ENCODE measurements around the gene SNCAIP.

SNCAIP gene

DNA sequence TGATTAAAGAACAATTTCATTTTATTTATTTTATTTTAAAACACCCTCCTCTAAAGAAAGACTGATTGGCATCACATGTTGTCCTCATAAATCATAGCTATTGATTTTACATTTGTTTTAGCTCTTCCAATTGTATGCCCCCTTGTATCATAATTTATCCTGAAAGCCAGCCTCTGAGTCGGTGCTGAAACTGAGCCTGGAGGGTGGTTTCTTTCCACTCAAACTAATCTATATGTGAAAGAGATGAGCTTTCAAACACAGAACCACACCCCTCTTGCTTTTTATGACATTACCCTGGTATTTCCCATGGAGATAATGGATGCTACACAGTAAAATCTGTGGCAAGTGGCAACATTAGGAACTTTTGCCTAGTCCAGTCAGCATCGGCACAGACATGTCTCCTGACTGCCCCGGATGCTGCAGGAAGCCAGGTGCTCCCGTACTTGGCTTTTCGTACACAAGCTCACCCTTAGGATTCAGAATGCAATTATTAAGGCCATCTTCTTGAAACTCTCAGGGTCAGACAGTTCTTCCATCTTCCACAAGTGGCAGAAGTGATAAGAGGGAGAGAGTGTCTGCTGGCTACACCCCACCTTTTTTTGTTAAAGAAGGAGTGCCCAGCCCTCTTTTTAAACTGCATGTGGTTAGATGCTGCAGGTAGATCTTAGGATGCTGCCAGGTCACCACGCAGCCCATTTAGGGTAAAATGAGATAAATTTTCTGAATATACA lies 91.1 kb downstream of the SNCAIP start:
- no peak overlapping the region for H2AFZ ChIP-seq (ENCODE audit: insufficient read depth, low read length, poor library complexity)
- no CpG with 5 or more reads among the region's 6 CpGs for whole genome bisulfite sequencing (ENCODE audit: extremely low coverage, insufficient coverage, insufficient read length)

DNA sequence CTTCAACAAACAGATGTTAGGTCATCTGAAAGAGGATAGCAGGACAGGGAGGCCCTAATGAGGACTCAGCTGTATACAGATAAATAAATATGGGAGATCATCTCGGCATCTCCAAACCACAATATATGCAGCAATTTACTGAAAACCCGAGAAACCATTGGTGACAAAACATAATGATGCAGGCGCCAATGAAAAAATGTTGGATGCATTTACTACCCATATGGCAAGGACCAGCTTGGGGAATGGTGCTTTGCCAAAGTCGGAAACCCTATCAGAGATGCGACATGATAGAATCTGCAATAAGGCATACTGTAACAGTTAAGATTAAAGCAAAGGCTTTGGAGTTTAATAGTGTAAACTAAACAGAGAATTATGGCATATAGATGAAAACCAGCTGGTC lies 92.0 kb downstream of the SNCAIP start:
- Histone ChIP-seq H2AK5ac (ENCODE audit: low read length) (no peak overlapping the region), H4K12ac (ENCODE audit: low read depth, low read length) (no peak overlapping the region), H3K79me2 (ENCODE audit: control insufficient read depth, insufficient read depth, low read length, poor library complexity) (no peaks in the 10 kb centered on the region), H3K27ac (ENCODE audit: low read depth, low read length) (no peak overlapping the region), H2BK12ac (ENCODE audit: low read length) (no peak overlapping the region), H3K9ac (ENCODE audit: low read length) (no peak overlapping the region), H3K4ac (ENCODE audit: low read depth, low read length) (no peak overlapping the region), H3K4me2 (ENCODE audit: low read length) (no peak overlapping the region), H3K4me1 (ENCODE audit: control insufficient read depth in 1 of 2, insufficient read depth in 2 of 2, low read length in 2 of 2) (no peaks in the 10 kb centered on the region), H3K23ac (ENCODE audit: low read length) (no peak overlapping the region), H3K4me3 (ENCODE audit: low read depth, low read length) (no peak overlapping the region), H3K14ac (ENCODE audit: low read length) (no peak overlapping the region), H3K27me3 (ENCODE audit: insufficient read depth, low read length) (no peaks in the 10 kb centered on the region), H3K79me1 (ENCODE audit: low read length) (no peaks in the 10 kb centered on the region), H3K18ac (ENCODE audit: low read length) (no peak overlapping the region), H2BK5ac (ENCODE audit: low read depth, low read length, poor library complexity) (no peak overlapping the region), H4K91ac (ENCODE audit: low read depth, low read length) (no peak overlapping the region), H3K36me3 (ENCODE audit: control insufficient read depth in 1 of 2, insufficient read depth in 2 of 2, low read length in 2 of 2) (no peaks in the 10 kb centered on the region), H3K9me3 (ENCODE audit: insufficient read depth, low read depth, low read length) (no peaks in the 10 kb centered on the region), H2AFZ (ENCODE audit: insufficient read depth, low read length, poor library complexity) (no peak overlapping the region), H4K8ac (ENCODE audit: low read depth, low read length) (no peak overlapping the region), H2BK120ac (ENCODE audit: insufficient read depth, low read length, poor library complexity) (no peak overlapping the region)
- WGBS (ENCODE audit: extremely low coverage, insufficient coverage, insufficient read length): no CpG with 5 or more reads among the region's 5 CpGs
- no peak for DNase-seq

More for the DNA sequence above, 91.1 kb downstream of the SNCAIP start:
- Histone ChIP-seq H4K12ac (ENCODE audit: low read depth, low read length) (no peak overlapping the region), H2BK12ac (ENCODE audit: low read length) (no peak overlapping the region), H3K4me2 (ENCODE audit: low read length) (no peak overlapping the region), H2BK120ac (ENCODE audit: insufficient read depth, low read length, poor library complexity) (no peak overlapping the region), H3K14ac (ENCODE audit: low read length) (no peak overlapping the region), H3K23ac (ENCODE audit: low read length) (no peak overlapping the region), H3K27me3 (ENCODE audit: insufficient read depth, low read length) (no peaks in the 10 kb centered on the region), H3K4me1 (ENCODE audit: control insufficient read depth in 1 of 2, insufficient read depth in 2 of 2, low read length in 2 of 2) (no peaks in the 10 kb centered on the region), H2BK5ac (ENCODE audit: low read depth, low read length, poor library complexity) (no peak overlapping the region), H3K27ac (ENCODE audit: low read depth, low read length) (no peak overlapping the region), H3K18ac (ENCODE audit: low read length) (no peak overlapping the region), H3K79me1 (ENCODE audit: low read length) (no peaks in the 10 kb centered on the region), H3K79me2 (ENCODE audit: control insufficient read depth, insufficient read depth, low read length, poor library complexity) (no peaks in the 10 kb centered on the region), H4K91ac (ENCODE audit: low read depth, low read length) (no peak overlapping the region), H3K9ac (ENCODE audit: low read length) (no peak overlapping the region), H4K8ac (ENCODE audit: low read depth, low read length) (no peak overlapping the region), H2AK5ac (ENCODE audit: low read length) (no peak overlapping the region), H3K9me3 (ENCODE audit: insufficient read depth, low read depth, low read length) (no peaks in the 10 kb centered on the region), H3K4ac (ENCODE audit: low read depth, low read length) (no peak overlapping the region), H3K4me3 (ENCODE audit: low read depth, low read length) (no peak overlapping the region), H3K36me3 (ENCODE audit: control insufficient read depth in 1 of 2, insufficient read depth in 2 of 2, low read length in 2 of 2) (no peaks in the 10 kb centered on the region)
- no peak for DNase-seq

DNA sequence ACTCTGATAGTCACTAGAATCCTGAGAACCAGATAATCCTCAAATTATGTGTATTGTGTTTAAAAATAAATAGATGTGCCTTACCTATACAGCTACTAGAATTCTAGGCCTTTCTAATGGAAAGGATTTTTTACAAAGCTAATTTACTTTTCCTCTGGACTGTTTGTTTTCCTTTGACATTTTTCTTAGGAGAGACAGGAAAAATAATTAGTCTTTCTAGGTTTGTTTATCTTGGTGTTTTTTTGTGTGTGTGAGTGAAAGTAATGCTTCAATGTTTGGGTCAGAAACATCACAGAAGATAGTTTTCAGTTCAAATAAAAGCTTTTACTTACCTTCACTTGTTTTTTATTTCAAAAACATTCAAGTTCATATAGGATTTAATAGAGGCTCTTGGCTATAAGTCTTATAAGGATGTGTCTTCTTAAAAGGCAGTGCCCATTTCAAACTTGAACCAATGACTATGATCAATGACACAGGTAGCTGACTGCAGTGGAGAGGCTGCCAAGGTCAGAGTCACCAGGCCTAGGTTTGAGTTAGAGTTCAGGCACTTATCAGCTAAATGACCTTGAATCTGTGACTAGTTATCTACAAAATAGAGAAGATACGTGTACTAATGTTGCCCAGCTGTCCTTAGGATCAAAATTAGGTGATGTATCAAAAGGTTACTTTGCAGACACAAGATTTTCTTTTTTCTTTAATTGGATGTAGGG lies 92.8 kb downstream of the SNCAIP start:
- H3K27me3 ChIP-seq (ENCODE audit: insufficient read depth, low read length): no peaks in the 10 kb centered on the region
- no peaks in the 10 kb centered on the region for H3K79me1 ChIP-seq (ENCODE audit: low read length)
- H3K14ac ChIP-seq (ENCODE audit: low read length): no peak overlapping the region
- no peak for DNase-seq
- H2BK5ac ChIP-seq (ENCODE audit: low read depth, low read length, poor library complexity): no peak overlapping the region
- H3K9me3 ChIP-seq (ENCODE audit: insufficient read depth, low read depth, low read length): no peaks in the 10 kb centered on the region
- no peaks in the 10 kb centered on the region for H3K36me3 ChIP-seq (ENCODE audit: control insufficient read depth in 1 of 2, insufficient read depth in 2 of 2, low read length in 2 of 2)
- H3K9ac ChIP-seq (ENCODE audit: low read length): no peak overlapping the region
- no peak overlapping the region for H4K8ac ChIP-seq (ENCODE audit: low read depth, low read length)
- no peak overlapping the region for H2AFZ ChIP-seq (ENCODE audit: insufficient read depth, low read length, poor library complexity)
- H3K23ac ChIP-seq (ENCODE audit: low read length): no peak overlapping the region
- no peak overlapping the region for H3K27ac ChIP-seq (ENCODE audit: low read depth, low read length)
- no peak overlapping the region for H3K18ac ChIP-seq (ENCODE audit: low read length)
- no peak overlapping the region for H3K4me3 ChIP-seq (ENCODE audit: low read depth, low read length)
- no peak overlapping the region for H3K4ac ChIP-seq (ENCODE audit: low read depth, low read length)
- no peak overlapping the region for H2BK120ac ChIP-seq (ENCODE audit: insufficient read depth, low read length, poor library complexity)
- H3K4me2 ChIP-seq (ENCODE audit: low read length): no peak overlapping the region
- H4K91ac ChIP-seq (ENCODE audit: low read depth, low read length): no peak overlapping the region
- H3K4me1 ChIP-seq (ENCODE audit: control insufficient read depth in 1 of 2, insufficient read depth in 2 of 2, low read length in 2 of 2): no peaks in the 10 kb centered on the region
- H3K79me2 ChIP-seq (ENCODE audit: control insufficient read depth, insufficient read depth, low read length, poor library complexity): no peaks in the 10 kb centered on the region
- H2BK12ac ChIP-seq (ENCODE audit: low read length): no peak overlapping the region
- H4K12ac ChIP-seq (ENCODE audit: low read depth, low read length): no peak overlapping the region
- H2AK5ac ChIP-seq (ENCODE audit: low read length): no peak overlapping the region
- no CpG with 5 or more reads among the region's 1 CpG for WGBS (ENCODE audit: extremely low coverage, insufficient coverage, insufficient read length)

DNA sequence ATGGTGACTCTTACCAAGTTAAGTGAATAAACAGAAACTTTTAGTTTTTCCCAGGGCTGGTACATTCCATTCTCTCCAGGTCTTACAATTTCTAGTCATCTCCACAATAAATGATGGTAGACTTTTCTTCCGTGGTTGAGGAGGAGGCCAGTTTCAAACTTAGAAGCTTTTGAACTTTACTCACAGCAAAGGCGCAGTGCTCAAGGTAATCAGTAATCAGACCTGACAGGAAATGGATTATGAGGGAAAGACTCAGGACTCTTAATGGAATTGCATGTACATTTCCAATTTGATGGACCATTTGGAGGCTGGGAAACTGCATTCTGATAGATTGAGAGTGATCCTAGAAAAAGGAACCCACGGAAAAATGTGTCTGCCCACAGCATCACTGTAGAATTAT lies 93.7 kb downstream of the SNCAIP start:
- Histone ChIP-seq H3K27ac (ENCODE audit: low read depth, low read length) (no peak overlapping the region), H3K14ac (ENCODE audit: low read length) (no peak overlapping the region), H3K36me3 (ENCODE audit: control insufficient read depth in 1 of 2, insufficient read depth in 2 of 2, low read length in 2 of 2) (no peaks in the 10 kb centered on the region), H3K79me2 (ENCODE audit: control insufficient read depth, insufficient read depth, low read length, poor library complexity) (no peaks in the 10 kb centered on the region), H3K9me3 (ENCODE audit: insufficient read depth, low read depth, low read length) (no peaks in the 10 kb centered on the region), H3K9ac (ENCODE audit: low read length) (no peak overlapping the region), H3K4ac (ENCODE audit: low read depth, low read length) (no peak overlapping the region), H3K18ac (ENCODE audit: low read length) (no peak overlapping the region), H3K79me1 (ENCODE audit: low read length) (no peaks in the 10 kb centered on the region), H2BK5ac (ENCODE audit: low read depth, low read length, poor library complexity) (no peak overlapping the region), H2BK120ac (ENCODE audit: insufficient read depth, low read length, poor library complexity) (no peak overlapping the region), H4K12ac (ENCODE audit: low read depth, low read length) (no peak overlapping the region), H2AK5ac (ENCODE audit: low read length) (no peak overlapping the region), H3K27me3 (ENCODE audit: insufficient read depth, low read length) (no peaks in the 10 kb centered on the region), H3K4me2 (ENCODE audit: low read length) (no peak overlapping the region), H3K4me1 (ENCODE audit: control insufficient read depth in 1 of 2, insufficient read depth in 2 of 2, low read length in 2 of 2) (no peaks in the 10 kb centered on the region), H3K4me3 (ENCODE audit: low read depth, low read length) (no peak overlapping the region), H4K91ac (ENCODE audit: low read depth, low read length) (no peak overlapping the region), H3K23ac (ENCODE audit: low read length) (no peak overlapping the region), H4K8ac (ENCODE audit: low read depth, low read length) (no peak overlapping the region), H2AFZ (ENCODE audit: insufficient read depth, low read length, poor library complexity) (no peak overlapping the region), H2BK12ac (ENCODE audit: low read length) (no peak overlapping the region)
- no CpG with 5 or more reads among the region's 3 CpGs for WGBS (ENCODE audit: extremely low coverage, insufficient coverage, insufficient read length)
- DNase-seq: no peak
